HG03558 (cell line): Measurements from ENCODE around the gene CDC14B.
"Not testable (repeated sequence)": the region's sequence is repeated elsewhere in the genome, so short reads cannot be mapped to it uniquely, and the experiment has no call there.

Experiments
- ATAC-seq: cut with Tn5 transposase; IDR thresholded peaks from one replicate; pipeline ENCODE4 v1.9.1; 2021; ENCODE audit warnings: moderate number of reproducible peaks; ENCODE audit not compliant: unreplicated experiment; ENCODE audit errors: extremely low read depth

The CDC14B gene

DNA sequence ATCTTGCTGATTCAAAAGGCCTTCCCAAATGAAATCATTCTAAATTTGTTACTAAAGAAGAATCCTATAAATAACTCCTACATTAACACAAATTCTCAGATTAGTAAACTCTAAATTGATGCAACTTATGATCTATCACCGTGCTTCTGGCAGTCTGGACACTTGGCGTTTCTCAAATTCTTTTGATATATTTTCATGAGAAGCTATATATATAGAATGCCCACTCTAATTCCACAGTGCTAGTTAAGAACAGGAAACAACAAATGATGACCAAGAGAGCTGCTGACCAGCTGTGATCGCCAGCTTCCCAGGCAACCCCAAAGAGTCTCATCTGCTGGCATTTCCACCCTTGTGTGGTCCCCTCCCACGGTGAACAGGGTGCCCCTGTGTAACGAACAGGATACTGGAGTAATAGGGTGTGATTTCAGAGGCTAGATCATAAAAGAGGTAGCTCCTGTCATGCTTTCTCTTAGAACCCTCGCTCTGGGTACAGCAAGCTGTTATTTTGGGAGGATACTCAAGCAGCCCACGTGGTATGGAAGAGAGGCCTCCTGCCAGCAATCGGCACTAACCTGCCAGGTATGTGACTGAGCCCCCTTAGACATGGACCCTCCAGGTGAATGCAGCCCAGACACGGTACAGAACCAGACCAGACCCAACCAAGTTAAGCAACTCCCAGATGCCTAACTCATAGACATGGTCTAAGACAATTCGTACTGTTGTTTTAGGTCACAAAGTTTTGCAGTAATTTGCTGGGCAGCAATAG lies 64.7 kb downstream of the CDC14B start:
- ATAC-seq: no peak

DNA sequence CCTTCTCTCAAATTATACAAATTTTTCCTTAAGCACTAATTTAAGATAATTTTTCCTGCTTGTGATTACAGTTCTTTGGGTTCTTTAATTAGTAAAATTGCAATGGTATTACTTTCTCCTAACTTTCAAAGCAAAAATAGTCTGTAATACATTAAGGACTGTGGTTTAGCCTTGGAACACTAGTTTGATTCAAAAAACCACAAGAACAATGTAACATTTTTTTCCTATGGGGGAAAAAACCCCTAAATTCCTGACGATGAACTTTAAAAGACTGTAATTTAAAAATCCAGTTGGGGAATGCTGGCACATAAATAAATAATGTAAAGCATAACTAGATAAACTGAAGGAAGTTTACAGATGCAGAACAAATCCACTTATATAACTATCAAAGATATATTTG lies 65.3 kb downstream of the CDC14B start:
- ATAC-seq: no peak

DNA sequence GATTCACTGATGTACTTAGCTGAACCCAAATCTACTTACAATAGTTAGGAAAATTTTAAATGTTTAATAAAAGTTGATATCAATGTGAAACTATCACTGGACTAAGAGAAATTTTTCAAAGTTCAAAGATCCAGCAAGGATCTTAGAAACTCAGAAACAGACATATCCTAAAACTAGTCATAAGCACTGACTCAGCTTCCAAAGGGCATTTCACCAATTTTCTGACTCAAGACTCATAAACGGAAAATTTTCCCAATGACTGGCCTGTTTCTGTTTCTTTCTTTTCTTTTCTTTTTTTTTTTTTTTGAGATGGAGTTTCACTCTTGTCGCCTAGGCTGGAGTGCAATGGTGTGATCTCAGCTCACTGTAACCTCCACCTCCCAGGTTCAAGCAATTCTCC lies 66.6 kb downstream of the CDC14B start:
- ATAC-seq: no peak

DNA sequence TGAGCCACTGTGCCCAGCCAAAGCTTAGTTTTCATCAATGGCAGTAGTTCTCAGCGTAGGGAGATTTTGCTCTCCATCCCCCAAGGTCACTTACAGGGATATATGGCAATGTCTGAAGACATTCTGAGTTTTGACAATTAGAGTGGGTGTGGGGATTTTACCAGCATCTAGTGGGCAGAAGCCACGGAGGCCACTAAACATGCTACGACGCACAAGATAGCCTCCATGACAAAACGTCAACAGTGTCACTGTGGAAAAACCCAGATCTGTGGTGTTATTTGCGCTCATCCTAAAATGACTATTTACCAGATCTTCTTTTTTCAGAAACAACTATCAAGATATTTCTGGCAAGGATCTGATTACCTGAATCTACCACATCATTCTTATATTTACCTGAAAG lies 68.2 kb downstream of the CDC14B start:
- ATAC-seq: no peak

DNA sequence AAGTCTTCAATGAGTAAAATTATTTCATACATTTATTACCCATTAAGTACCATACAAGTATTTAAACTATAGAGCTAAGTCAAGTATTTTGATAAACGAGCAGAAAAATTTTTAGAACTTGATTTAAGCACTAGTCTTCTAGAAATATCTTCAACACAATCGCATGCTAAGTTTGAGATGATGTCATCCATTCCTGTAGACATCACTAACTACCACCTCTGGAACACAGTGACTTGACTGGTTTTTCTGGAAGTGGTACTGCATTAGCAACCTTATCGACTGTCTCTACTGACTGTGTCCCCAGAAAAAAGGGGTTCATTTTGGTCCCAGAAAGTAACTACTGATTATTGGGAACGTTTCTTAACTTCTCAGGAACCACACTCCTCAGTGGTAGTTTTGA lies 69.0 kb downstream of the CDC14B start:
- ATAC-seq: no peak

DNA sequence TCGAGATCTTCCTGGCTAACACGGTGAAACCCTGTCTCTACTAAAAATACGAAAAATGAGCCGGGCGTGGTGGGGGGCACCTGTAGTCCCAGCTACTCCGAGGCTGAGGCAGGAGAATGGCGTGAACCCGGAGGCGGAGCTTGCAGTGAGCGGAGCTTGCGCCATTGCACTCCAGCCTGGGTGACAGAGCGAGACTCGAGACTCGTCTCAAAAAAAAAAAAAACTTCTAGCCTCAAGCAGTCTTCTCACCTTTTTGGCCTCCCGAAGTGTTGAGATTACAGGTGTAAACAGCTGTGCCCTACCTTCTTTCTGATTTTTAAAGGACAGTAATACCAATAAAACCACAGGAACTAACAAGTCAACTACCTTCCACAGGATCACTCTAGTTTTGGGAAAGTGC lies 76.5 kb downstream of the CDC14B start:
- not testable (repeated sequence) for ATAC-seq

DNA sequence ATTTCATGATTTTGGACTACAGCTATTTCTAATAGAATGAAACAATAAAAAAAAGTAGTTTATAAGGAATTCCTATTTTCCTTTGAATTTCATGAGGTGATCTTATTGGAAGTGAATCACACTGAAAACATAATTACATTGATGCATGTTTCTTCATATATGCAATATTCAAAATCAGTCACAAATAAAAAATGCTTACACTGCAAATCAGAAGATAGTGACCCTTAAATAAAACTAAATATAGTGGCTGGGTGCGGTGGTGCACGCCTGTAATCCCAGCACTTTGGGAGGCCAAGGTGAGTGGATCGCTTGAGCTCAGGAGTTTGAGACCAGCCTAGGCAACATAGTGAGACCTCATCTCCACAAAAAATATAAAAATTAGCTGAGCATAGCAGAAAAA lies 79.5 kb downstream of the CDC14B start:
- no peak for ATAC-seq

DNA sequence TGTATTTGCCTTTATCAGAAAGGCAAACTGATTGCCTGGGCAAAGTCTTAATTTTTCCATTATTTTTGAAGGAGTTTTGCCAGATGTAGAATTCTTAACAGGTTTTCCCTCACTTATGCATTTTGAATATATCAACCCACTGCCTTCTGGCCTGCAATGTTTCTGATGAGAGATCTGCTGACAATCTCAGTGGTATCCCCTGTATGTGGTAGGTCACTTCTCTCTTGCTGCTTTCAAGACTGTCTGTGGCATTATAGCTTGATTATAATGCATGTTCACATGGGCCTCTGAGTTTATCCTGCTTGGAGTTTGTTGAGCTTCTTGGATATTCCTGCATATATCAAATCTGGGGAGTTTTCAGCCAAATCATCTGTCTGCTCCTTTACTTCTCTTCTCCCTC lies 87.5 kb downstream of the CDC14B start:
- ATAC-seq: no peak

DNA sequence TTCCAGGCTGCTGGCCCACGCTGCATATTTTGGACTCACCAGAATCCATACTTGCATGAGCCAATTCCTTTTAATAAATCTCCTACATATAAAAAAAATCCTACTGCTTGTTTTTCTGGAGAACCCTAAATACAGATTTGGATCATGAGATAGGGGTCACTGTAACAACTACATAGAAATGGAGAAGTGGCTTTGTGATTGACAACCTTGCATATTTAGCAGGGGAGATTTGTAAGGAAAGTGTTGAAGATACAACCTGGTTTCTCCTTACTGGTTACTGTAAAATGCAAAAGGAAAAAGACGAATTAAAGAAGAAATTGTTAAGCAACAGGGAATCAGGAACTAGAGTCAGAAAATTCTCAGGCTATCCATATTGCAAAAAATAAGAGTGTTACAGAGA lies 94.9 kb downstream of the CDC14B start:
- no peak for ATAC-seq

DNA sequence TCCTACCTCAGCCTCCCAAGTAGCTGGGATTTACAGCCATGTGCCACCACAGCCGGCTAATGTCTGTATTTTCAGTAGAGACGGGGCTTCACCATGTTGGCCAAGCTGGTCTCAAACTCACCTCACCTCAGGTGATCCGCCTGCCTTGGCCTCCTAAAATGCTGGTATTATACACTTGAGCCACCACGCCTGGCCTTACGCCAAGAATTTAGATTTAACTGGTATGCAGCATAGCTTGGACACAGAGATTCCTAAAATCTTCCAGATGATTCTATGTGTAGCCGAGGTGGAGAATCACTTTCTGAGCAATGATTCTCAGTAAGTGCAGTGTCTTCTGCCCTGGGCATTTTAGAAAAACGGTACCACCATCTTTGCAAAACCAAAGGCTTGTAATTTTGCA lies 95.6 kb downstream of the CDC14B start:
- no peak for ATAC-seq

DNA sequence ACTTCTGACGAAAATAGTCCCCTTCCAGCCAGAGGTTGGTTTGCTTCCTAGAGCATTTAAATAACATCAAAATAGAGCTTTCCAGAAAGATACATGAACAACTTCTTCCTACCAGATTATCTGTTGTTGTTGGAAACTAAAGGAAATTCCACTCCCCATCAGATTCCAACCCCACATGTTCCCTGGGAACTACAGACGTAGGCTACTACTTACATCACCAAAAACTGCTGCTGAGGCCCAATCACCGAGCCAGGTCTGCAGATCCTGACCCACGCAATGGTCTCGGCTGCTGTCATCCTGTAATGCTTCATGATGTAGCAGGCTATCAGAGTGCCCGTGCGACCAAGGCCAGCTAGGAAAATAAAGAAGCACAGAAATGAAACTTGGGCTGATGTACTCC lies 96.3 kb downstream of the CDC14B start:
- ATAC-seq: no peak

DNA sequence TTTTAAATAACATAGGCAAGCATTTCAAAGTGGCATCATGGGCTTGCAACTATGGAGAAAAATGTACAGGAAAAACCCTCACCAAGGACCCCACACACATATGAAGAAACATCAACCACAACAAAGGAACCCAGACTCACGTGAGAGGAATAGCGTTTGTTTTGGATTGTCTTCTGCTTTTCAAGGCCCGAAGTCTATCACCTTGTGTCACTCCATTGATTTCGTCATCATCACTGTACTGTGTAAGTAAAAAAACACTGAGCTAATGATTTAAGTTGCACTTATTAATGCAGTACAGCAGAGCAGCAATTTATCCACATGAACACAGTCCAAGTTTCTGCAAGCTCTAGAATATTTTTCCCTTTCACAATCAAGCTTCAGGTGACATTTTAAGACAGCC lies 97.3 kb downstream of the CDC14B start:
- ATAC-seq: no peak

DNA sequence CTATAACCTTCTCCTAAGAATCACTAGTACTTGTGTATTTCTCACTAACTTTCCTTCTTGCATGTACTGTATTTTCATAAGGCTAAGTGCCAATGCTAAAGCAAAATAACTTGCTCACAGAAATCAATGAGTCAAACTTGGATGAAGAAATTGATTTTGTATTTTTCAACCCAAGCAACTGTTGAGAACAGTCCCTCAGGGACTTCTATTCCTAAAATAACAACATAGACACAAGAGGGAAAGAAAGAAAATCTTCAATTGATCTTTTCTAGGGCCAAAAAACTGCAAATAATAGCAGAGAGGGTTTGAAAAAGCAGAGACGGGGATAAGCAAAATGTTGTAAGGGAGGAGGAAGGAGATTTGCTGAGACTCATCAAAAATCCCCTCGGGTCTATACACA lies 99.9 kb downstream of the CDC14B start:
- ATAC-seq: no peak

DNA sequence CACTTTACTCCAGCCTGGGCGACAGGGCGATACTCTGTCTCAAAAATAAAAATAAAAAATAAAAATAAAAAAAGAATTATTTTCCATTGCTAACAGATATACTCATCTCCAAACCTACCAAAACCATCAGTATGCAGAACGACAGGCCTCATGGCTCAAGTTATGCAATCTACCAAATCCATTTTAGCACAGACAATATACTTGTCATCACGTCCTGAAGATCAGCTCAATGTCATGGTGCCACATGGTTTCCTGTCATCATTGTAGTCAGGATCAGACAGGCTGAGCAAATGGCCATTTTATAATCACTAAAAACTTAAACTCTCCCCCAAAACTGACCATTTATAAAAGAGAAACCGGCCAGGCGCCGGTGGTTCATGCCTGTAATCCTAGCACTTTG lies 100.5 kb downstream of the CDC14B start:
- no peak for ATAC-seq

DNA sequence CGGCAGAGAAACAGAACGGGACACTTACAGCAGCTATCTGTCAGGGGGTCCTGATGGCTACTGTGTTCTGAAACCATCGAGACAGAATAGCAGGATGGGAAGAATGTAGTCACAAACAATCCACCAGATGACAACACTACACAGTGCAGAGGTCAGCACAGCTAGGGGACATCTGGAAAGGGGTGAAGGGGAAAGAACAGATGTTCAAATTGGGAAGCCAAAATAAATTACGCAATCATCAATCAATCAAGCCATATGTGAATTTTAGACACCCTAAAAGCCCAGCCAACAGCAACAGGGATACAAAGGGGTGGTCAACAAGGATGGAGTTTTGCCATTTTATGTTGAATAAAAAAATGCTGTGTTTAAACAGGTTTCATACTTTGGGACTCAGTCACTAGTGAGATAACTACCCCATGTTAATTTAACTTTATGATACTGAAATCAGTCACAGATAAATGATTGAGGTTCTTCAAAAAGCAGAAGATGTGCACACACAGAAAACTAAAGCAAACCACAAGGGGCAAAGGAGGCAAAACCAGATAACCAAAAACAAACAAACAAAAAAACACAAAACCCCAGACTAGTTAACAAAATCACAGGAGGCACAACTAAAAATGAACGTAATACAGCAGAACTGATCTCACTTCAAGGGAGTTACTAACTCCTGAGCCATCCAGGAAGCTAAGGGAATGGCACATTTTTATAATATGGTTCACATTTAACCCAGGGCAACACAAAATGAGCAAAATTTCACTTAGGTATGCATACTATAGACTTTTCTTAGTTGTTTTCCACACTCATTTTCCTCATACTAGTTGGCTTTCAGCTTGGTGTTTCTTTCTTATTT lies 103.8 kb downstream of the CDC14B start:
- no peak for ATAC-seq

DNA sequence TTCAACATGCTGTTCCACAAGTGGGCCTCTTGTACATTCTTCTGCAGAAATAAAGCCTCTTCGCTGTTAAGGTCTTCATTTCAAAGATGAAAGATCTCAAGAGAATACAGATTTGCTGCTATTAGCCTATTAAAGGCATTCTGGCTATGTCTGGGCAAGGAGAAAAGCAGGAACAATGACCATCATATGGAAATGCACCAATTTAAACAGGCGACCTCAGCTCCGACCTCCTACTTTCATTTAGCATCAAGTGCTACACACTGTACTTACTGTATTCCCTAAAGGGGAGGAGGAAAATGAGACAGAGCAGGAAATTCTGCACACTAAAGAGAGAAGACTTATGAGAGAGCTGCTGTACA lies 104.9 kb downstream of the CDC14B start:
- ATAC-seq: no peak

DNA sequence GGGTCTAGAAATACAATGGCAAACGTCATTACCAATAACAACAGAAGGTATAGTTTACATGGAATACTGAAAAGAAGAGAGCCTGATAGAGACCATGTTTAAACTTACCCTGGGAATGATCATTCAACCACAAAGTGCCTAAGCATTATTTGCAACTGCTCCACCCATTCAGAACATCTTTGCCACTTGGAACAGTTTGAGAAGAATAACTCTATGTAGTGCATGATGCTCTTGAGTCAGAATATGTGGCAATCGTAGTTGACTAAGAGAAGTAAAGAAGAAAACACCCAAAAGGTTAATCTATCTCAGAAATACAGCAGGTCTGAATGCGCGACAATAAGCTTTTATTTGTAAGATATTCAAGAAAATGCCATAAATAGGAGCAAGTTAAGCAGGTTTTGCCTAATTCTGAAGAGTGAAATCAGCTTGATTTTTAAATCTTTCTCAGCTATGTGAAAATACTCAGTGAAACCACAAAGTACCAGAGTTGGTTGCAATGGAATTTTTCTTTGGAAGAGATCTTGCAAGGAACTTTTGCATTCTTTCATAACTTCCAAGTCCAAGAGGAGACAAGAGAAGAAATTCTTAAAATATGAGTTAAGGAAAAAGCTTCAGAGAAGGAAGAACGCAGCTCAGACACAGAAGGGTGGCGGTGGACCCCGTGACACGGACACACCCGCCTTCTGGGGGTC lies 105.4 kb downstream of the CDC14B start:
- no peak for ATAC-seq

DNA sequence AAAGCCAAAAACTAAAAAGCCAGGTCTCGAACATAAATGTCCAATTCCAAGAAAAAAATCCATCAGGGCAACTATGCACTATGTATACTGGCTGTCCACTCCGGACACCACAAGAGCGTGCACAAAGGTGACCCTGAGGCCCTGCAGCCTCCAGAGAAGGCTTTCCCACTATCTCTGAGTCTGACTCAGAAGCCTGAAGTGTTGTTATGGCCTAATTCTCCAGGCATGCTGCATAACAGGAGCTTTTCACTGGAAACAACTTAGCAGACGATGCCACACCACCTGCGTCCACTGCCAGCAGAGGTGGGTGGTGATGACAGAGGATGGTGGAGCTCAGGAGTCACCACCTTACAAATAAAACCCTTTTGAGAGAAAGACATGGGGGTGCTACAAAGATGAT lies 106.0 kb downstream of the CDC14B start:
- no peak for ATAC-seq

DNA sequence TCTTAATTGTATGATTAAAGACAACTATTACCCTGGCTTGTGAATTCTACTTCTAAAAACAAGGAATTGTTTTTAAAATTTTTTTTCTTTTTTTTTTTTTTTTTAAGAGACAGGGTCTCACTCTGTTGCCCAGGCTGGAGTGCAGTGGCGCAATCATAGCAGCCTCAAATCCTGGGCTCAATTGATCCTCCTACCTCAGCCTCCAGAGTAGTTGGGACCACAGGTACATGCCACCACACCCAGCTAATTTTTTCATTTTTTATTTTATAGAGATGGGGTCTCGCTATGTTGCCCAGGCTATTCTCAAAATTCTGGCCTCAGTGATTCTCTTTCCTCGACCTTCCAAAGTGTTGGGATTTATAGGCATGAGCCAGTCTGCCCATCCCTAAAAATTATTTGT lies 107.4 kb downstream of the CDC14B start:
- no peak for ATAC-seq

DNA sequence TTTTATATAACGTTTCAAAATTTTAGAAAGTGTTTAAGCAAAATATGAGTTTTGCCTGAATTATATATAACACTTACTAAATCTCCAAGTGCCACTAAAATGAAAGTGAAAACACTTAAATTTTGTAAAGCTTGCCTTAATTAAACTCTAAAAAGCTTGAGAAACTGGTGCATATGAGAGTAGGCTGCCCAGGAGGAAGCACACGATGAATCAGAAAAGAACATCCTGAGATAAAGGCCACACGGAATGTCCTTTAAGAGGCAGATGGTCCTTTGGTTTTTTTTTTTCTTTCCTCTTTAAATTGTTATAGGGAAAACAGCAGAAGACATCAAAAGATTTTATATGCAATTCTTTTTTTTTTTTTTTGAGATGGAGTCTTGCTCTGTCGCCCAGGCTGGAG lies 109.4 kb downstream of the CDC14B start:
- no peak for ATAC-seq

DNA sequence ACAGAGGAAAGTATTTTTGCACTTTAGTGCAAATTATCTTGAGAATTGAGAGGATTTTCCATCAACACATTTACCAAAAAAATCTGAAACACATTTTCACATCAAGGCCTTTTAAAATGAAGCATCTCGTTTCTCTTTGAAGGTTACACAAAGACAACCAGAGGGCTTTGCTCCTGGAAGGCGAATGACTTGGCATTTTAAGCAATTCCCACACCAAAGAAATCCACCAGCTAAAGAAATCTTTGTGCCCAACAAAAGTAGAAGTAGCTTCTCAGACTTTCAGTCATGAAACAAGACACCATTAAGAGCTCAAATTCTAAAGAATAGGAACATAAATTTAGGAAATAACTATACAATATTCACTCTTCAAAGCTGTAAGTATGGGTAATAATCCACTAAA lies 109.8 kb downstream of the CDC14B start:
- no peak for ATAC-seq
